C1 segment of cervical spinal cord (tissue), 14 donors: ENCODE data around the gene MAGI1.
"Not testable (repeated sequence)": the region's sequence is repeated elsewhere in the genome, so short reads cannot be mapped to it uniquely, and the experiment has no call there.

ENCODE experiments used
- DNase-seq, 14 donors: peaks; one replicate each; lab custom pipeline; 2025; lab: John Stamatoyannopoulos, UW

The MAGI1 gene

GRCh38 chr3:66039590-66039887, 821 bp upstream of the MAGI1 start:
- DNase-seq: peak in 3 of 14 donors; percentile 40 to 66 (median 60)

- no peak for DNase-seq
Observed at GRCh38 chr3:66038384-66038725, 363 bp downstream of the MAGI1 start.

GRCh38 chr3:66037986-66038369, 740 bp downstream of the MAGI1 start:
- peak in 6 of 14 donors; percentile 11 to 52 (median 40) for DNase-seq

- peak in 9 of 14 donors; percentile 3 to 63 (median 25) for DNase-seq
Observed at GRCh38 chr3:66037330-66037985, 1.3 kb downstream of the MAGI1 start.

- DNase-seq: peak in 2 of 14 donors; percentile 7 to 31
Observed at GRCh38 chr3:66036586-66037148, 2.1 kb downstream of the MAGI1 start.

GRCh38 chr3:66035763-66036477, 2.8 kb downstream of the MAGI1 start:
- DNase-seq: peak in 1 of 14 donors; percentile 41

GRCh38 chr3:66033241-66034138, 5.2 kb downstream of the MAGI1 start:
- no peak for DNase-seq

- no peak for DNase-seq
Observed at GRCh38 chr3:66031102-66031698, 7.5 kb downstream of the MAGI1 start.

GRCh38 chr3:66029443-66029842, 9.3 kb downstream of the MAGI1 start:
- DNase-seq: no peak

- no peak for DNase-seq
Observed at GRCh38 chr3:66029014-66029413, 9.7 kb downstream of the MAGI1 start.

- DNase-seq: no peak
Observed at GRCh38 chr3:66028457-66028856, 10.3 kb downstream of the MAGI1 start.

GRCh38 chr3:66027099-66027498, 11.6 kb downstream of the MAGI1 start:
- not testable (repeated sequence) for DNase-seq

GRCh38 chr3:66023738-66024385, 14.9 kb downstream of the MAGI1 start:
- DNase-seq: no peak

- DNase-seq: no peak
Observed at GRCh38 chr3:66023229-66023628, 15.5 kb downstream of the MAGI1 start.

- no peak for DNase-seq
Observed at GRCh38 chr3:66021731-66022131, 17.0 kb downstream of the MAGI1 start.

- DNase-seq: no peak
Observed at GRCh38 chr3:66019896-66020295, 18.8 kb downstream of the MAGI1 start.

- DNase-seq: no peak
Observed at GRCh38 chr3:66018057-66019033, 20.4 kb downstream of the MAGI1 start.

- DNase-seq: peak in 1 of 14 donors; percentile 37
Observed at GRCh38 chr3:66017591-66017990, 21.1 kb downstream of the MAGI1 start.

GRCh38 chr3:66017084-66017483, 21.6 kb downstream of the MAGI1 start:
- DNase-seq: peak in 1 of 14 donors; percentile 27

- no peak for DNase-seq
Observed at GRCh38 chr3:66015841-66016240, 22.9 kb downstream of the MAGI1 start.
